Measurements from ENCODE around the gene CARD9.

DNA sequence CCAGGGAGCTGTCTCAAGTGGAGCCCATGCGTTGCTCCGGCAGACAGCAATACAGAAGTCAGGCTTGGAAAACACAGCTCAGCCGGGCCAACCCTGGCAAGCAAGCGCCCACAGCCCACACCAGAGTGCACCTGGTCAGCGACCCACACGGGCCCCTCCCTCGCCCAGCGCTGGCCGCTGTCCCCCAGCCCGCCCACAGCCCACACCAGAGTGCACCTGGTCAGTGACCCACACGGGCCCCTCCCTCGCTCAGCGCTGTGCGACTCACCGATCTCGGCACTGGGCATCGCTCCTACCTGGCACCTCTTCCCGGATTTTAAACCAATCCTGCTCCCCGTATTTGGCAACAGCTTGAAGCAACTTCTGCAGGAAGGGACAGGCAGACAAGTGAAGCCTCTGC lies 13.7 kb upstream of the CARD9 start:
- TF ChIP-seq, protein P1, sequence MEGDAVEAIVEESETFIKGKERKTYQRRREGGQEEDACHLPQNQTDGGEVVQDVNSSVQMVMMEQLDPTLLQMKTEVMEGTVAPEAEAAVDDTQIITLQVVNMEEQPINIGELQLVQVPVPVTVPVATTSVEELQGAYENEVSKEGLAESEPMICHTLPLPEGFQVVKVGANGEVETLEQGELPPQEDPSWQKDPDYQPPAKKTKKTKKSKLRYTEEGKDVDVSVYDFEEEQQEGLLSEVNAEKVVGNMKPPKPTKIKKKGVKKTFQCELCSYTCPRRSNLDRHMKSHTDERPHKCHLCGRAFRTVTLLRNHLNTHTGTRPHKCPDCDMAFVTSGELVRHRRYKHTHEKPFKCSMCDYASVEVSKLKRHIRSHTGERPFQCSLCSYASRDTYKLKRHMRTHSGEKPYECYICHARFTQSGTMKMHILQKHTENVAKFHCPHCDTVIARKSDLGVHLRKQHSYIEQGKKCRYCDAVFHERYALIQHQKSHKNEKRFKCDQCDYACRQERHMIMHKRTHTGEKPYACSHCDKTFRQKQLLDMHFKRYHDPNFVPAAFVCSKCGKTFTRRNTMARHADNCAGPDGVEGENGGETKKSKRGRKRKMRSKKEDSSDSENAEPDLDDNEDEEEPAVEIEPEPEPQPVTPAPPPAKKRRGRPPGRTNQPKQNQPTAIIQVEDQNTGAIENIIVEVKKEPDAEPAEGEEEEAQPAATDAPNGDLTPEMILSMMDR (IDR thresholded peaks at IDR 0.05; ENCODE audit: low read depth, low read length, poor library complexity, severe bottlenecking): no peak
- TF ChIP-seq EZH2phosphoT487 (IDR thresholded peaks at IDR 0.05; ENCODE audit: borderline replicate concordance, low read length): no peak

Measured in DOHH2 (cell line).